Measurements from ENCODE around the gene TMEM91. TPM values are rescaled to one million over a fixed set of nuclear protein-coding genes. Genes with fewer than 3 reads are reported as not detected.

Gene TMEM91
- total and polyA plus RNA-seq, 9 of the 15 experiments (the other 6 are each of a cell fraction or from before 2014, with no cell fraction given) = 1.2 to 5.2 (median 2.7) TPM

GRCh38 chr19:41327076-41327575, 49.2 kb upstream of the TMEM91 start (continued):
- TF ChIP-seq ZBTB40 (IDR thresholded peaks at IDR 0.05) (peak; percentile 43; the same call in 1 of the 2 replicates), ZBTB40 (CRISPR knock-in tag; IDR thresholded peaks at IDR 0.05) (no peak), SAFB (IDR thresholded peaks at IDR 0.05; ENCODE audit: borderline replicate concordance, low read depth, low read length) (no peak), ETV1 (tag; conservative IDR thresholded peaks at IDR 0.05; ENCODE audit: low read depth) (peak; percentile 79), ZBTB7A (IDR thresholded peaks at IDR 0.05; ENCODE audit: borderline replicate concordance, control insufficient read depth, low read depth, low read length) (peak; percentile 37; the same call in 1 of the 2 replicates), EGR1 (conservative IDR thresholded peaks at IDR 0.05) (peak; percentile 34; the same call in 1 of the 2 replicates), FOXJ2 (tag; IDR thresholded peaks at IDR 0.05) (no peak), ZNF511 (CRISPR knock-in tag; IDR thresholded peaks at IDR 0.05) (no peak), SOX6 (IDR thresholded peaks at IDR 0.05) (no peak), ZNF165 (CRISPR knock-in tag; IDR thresholded peaks at IDR 0.05; ENCODE audit: borderline replicate concordance) (no peak), TRIM25 (IDR thresholded peaks at IDR 0.05; ENCODE audit: borderline replicate concordance) (no peak), ZMIZ1 (IDR thresholded peaks at IDR 0.05; ENCODE audit: low read depth in 2 of 2, low read length in 2 of 2) (0 out of 4 replicates have a peak, but pooled peaks of 1 of the 2 experiments have one; percentile 16)

All from K562 (cell line).